ENCODE results near the gene NAP1L5.
A peak's percentile ranks its signal among the peaks of the same experiment; 100 is the strongest.

NAP1L5 gene

DNA sequence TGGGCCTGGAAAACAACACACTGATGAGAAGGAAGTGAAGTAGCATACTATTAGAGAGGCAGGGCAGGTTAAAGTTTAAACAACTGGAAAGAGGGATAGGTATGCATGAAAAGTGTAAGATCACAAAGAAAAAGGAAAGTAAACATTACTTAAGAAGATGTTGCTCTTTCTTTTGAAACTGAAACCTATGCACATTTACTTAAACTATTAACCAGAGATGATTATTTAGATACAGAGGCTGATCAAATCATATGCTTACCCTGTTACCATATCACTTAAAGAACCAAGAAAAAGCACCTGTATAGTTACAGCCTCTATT is 37.8 kb downstream of the NAP1L5 start:
- DNase-seq, result no peak

GRCh38 chr4:88659055-88659889 is 38.4 kb downstream of the NAP1L5 start:
- DNase-seq, result peak; percentile 10

DNA sequence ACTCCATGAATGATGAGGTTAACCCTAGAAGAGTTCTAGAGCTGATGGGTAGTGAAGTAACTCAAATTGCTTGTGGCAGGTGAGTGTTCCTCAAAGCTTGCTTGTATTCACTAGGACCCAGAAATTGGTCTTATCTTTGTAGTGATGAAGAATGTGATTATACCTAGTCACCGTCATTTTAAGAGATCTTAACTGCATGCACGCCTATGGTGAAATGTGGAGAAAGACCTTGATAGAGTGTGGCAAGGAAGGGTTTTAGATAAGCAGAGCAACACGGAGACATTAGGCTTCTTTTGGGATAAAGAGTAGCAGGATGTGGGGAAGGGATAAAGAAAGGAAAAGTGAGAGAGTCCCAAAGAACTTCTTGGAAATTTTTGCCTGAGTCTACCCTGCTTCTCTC is 42.4 kb downstream of the NAP1L5 start:
- no peak for DNase-seq

DNA sequence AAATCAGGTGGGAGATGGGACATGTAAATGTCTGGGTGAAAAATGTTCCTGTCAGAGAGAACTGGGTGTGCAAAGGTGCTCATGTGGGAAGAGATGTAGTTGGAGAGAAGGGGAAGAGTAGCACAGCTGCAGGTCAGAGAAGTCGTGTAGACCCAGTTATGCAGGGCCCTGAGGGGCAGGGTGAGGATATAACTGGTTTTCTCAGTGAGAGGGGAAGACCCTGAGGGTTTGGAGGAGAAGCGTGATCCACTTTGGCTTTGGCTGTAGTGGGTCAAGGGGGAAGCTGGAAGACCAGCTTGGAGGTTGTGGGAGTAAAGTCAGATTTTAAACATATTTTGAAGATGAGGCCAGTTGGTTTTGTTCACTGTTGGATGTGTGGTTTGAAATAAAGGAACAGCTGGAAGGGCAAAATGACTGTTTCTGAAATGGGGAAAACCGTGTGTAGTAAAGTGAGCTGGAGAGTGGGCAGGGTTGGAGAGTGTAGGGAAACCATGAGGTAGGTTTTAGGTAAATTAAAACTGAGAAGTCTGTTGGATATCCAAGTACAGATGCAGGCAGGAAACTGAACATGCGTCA is 44.2 kb downstream of the NAP1L5 start:
- no peak for DNase-seq

- DNase-seq, result no peak
Observed at GRCh38 chr4:88649716-88650115, 47.9 kb downstream of the NAP1L5 start.

DNA sequence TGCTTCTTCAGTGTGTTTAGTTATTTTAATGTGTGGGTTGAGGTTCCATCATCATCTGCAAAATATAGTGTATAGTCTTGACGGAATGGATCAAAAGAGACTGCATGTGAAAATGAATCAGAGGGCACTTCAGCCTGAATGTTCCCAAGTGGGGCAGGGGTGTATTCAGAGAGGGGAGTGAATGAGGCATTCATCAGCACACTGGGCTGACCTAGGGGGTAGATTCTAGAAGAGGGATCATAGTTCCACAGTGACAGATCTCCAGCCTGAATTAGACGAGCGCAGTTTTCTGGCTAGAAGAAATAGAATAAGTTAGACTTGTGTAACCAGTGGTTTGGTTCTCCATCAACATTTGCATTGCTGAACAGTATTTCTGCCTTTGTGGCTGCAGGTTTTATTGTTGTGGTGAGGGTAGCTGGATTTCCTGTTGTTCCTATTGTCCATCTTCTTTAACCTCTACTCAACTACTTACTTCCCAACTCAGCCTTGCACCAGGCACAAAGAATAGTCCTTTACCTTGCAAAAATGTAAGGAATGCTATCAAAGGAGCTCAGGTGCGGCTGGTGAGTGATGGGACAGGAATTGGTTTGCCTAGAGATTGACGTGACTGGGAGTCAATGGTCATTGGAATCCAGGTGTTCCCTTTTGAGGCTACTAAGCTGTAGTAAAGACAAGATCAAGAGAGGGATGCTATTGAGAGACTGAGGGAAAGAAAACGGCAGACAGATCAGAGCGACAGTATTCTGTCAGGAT is 50.9 kb downstream of the NAP1L5 start:
- DNase-seq, result no peak

DNA sequence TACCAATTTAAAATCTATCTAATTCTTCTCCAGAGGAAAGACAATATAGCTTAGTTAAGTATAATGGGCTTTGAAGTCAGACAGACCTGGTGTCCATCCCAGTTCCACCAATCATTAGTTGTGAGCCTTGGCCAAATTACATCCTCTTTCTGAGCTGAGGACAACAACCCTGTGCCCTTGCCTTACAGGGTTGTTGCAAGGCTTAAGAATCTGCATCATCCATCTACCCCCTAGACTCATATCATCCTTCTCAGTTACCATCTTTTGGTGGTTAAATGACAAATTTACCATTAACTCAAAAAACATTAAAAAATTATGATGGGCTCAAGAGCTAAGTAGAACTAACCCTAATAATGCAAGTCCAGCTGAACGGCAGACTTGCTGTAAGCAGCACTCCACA is 51.6 kb downstream of the NAP1L5 start:
- DNase-seq, result no peak

Data from stimulated activated CD4-positive, alpha-beta T cell treated with anti-CD3 and anti-CD28 coated beads, Interleukin-1b, Interleukin-23, amount 100 ng/mL, for 48 hours (primary cell).